IPS-NIHi11 (cell line): Measurements from ENCODE around the gene CPNE2.

Experiments used
- DNase-seq: peaks from one replicate; pipeline ENCODE4 v3.0.0; 2012; ENCODE audit warnings: mixed read lengths, low spot score

Gene CPNE2

GRCh38 chr16:57123974-57124674 lies 31.7 kb downstream of the CPNE2 start:
- DNase-seq: no peak

GRCh38 chr16:57125376-57125775 lies 33.0 kb downstream of the CPNE2 start:
- DNase-seq: no peak

- DNase-seq: no peak
Observed at GRCh38 chr16:57125969-57126368, 33.6 kb downstream of the CPNE2 start.

GRCh38 chr16:57126411-57126810 lies 34.0 kb downstream of the CPNE2 start:
- DNase-seq: no peak

- DNase-seq: no peak
Observed at GRCh38 chr16:57127037-57127763, 34.8 kb downstream of the CPNE2 start.

GRCh38 chr16:57127836-57128235 lies 35.5 kb downstream of the CPNE2 start:
- DNase-seq: no peak

GRCh38 chr16:57128771-57129389 lies 36.5 kb downstream of the CPNE2 start:
- no peak for DNase-seq

- DNase-seq: no peak
Observed at GRCh38 chr16:57130950-57131321, 38.6 kb downstream of the CPNE2 start.

GRCh38 chr16:57131351-57131970 lies 39.1 kb downstream of the CPNE2 start:
- DNase-seq: no peak

GRCh38 chr16:57132470-57132869 lies 40.1 kb downstream of the CPNE2 start:
- DNase-seq: no peak

GRCh38 chr16:57133031-57133430 lies 40.6 kb downstream of the CPNE2 start:
- DNase-seq: no peak

GRCh38 chr16:57133886-57134285 lies 41.5 kb downstream of the CPNE2 start:
- DNase-seq: no peak

- DNase-seq: no peak
Observed at GRCh38 chr16:57134982-57135381, 42.6 kb downstream of the CPNE2 start.

GRCh38 chr16:57137043-57137442 lies 44.7 kb downstream of the CPNE2 start:
- DNase-seq: no peak

GRCh38 chr16:57137566-57138273 lies 45.3 kb downstream of the CPNE2 start:
- DNase-seq: no peak

- DNase-seq: no peak
Observed at GRCh38 chr16:57138281-57138935, 46.0 kb downstream of the CPNE2 start.

- DNase-seq: no peak
Observed at GRCh38 chr16:57140931-57141668, 48.7 kb downstream of the CPNE2 start.

- DNase-seq: no peak
Observed at GRCh38 chr16:57141822-57142631, 49.6 kb downstream of the CPNE2 start.

GRCh38 chr16:57143149-57143921 lies 51.0 kb downstream of the CPNE2 start:
- DNase-seq: no peak
